Breast epithelium (tissue), 4 donors: ENCODE data around the gene PYGB. TPM values are rescaled to one million over a fixed set of nuclear protein-coding genes. Genes with fewer than 3 reads are reported as not detected.
A peak's percentile ranks its signal among the peaks of the same experiment; 100 is the strongest.

ENCODE experiments used
- DNase-seq, 2 donors: peaks; one replicate each; pipeline ENCODE4 v3.0.0-alpha.2; 2019; ENCODE audit warnings: low spot score in 2 of 2
- H3K27ac ChIP-seq, 2 donors: fragments of 200-600 bp; sonication (generic) in 1 of 2; one replicate each; pipeline ENCODE4 v1.5.1; 2016 to 2019; ENCODE audit warnings: mild to moderate bottlenecking in 1 of 2
- H3K27me3 ChIP-seq, 2 donors: fragments of 200-600 bp; sonication (generic) in 1 of 2; one replicate each; pipeline versions ENCODE4 v1.5.1 to v1.6.0; 2017 to 2019; ENCODE audit warnings: control low read depth in 1 of 2, mild to moderate bottlenecking in 1 of 2
- H3K36me3 ChIP-seq: fragments of 200-600 bp; one replicate; pipeline ENCODE4 v1.5.1; 2019
- H3K4me1 ChIP-seq, 2 donors: fragments of 200-600 bp; sonication (generic); one replicate each; pipeline ENCODE4 v1.5.1; 2016 to 2019; ENCODE audit warnings: control low read depth in 1 of 2
- H3K4me3 ChIP-seq, 3 donors: fragments of 200-600 bp; sonication (generic); 1 replicate in 2 of 3; 2 replicates in 1 of 3; pipeline ENCODE4 v1.5.1; 2016 to 2019; ENCODE audit warnings: mild to moderate bottlenecking in 3 of 3, moderate library complexity in 2 of 3
- H3K9me3 ChIP-seq, 2 donors: fragments of 200-600 bp; sonication (generic) in 1 of 2; one replicate each; pipeline ENCODE4 v1.5.1; 2016 to 2019; ENCODE audit warnings: control low read depth in 1 of 2
- CTCF ChIP-seq, 3 donors: fragments of 450-650 bp; IDR thresholded peaks; one replicate each; pipeline ENCODE4 v1.5.1; 2016 to 2017; ENCODE audit warnings: antibody characterized with exemption in 3 of 3, mild to moderate bottlenecking in 3 of 3, moderate library complexity in 3 of 3
- POLR2A ChIP-seq: fragments of 450-650 bp; IDR thresholded peaks from one replicate; pipeline ENCODE4 v1.6.1; 2016; ENCODE audit warnings: antibody characterized with exemption, mild to moderate bottlenecking, moderate library complexity
- POLR2AphosphoS5 ChIP-seq, 3 donors: sonication (generic); formaldehyde crosslinking; IDR thresholded peaks; one replicate each; pipeline ENCODE4 v1.6.1; 2017; ENCODE audit warnings: antibody characterized with exemption in 3 of 3
- intact Hi-C: fragments of 100-400 bp; cut with DNase I; formaldehyde crosslinking; loops from one replicate; pipeline ENCODE4 v1.15.1; 2023; ENCODE audit warnings: low total_unique reads
- total RNA-seq, 3 donors: library from RNA; depleted of rRNA; stranded (reverse); fragments of >200 nt; gene quantifications; one replicate each; pipeline ENCODE4 v1.1.0, GENCODE V29; 2016

PYGB gene
- total RNA-seq, 3 donors from 2014 or later: 95.7 to 128 (median 121) TPM

GRCh38 chr20:25254571-25254970 is 6.7 kb downstream of the PYGB start:
- TF ChIP-seq CTCF (IDR thresholded peaks at IDR 0.05) (no peak), POLR2AphosphoS5 (IDR thresholded peaks at IDR 0.05) (no peak), POLR2A (no peak)
- intact Hi-C loops: no loop called here
- Histone ChIP-seq H3K36me3 (no peaks in the 10 kb centered on the region), H3K27me3 (no peaks in the 10 kb centered on the region), H3K4me1 (no peaks in the 10 kb centered on the region), H3K4me3 (no peak overlapping the region), H3K9me3 (no peaks in the 10 kb centered on the region), H3K27ac (peak overlapping the region in 1 of 2 donors; percentile 87)
- no peak for DNase-seq

GRCh38 chr20:25254986-25255680 is 7.2 kb downstream of the PYGB start:
- H3K36me3 ChIP-seq: no peaks in the 10 kb centered on the region
- peak; percentile 79 to 82 for DNase-seq
- no peaks in the 10 kb centered on the region for H3K9me3 ChIP-seq
- H3K27me3 ChIP-seq: no peaks in the 10 kb centered on the region
- no peak overlapping the region for H3K4me3 ChIP-seq
- no peak for TF ChIP-seq POLR2A
- peak in 1 of 3 donors; percentile 61 for TF ChIP-seq POLR2AphosphoS5 (IDR thresholded peaks at IDR 0.05)
- intact Hi-C loops: no loop called here
- H3K27ac ChIP-seq: peak overlapping the region; percentile 74 to 87
- H3K4me1 ChIP-seq: no peaks in the 10 kb centered on the region

GRCh38 chr20:25256226-25256859 is 8.5 kb downstream of the PYGB start:
- intact Hi-C loops: no loop called here
- peak in 1 of 2 donors; percentile 23 for DNase-seq
- H3K9me3 ChIP-seq: no peaks in the 10 kb centered on the region
- H3K4me3 ChIP-seq: no peak overlapping the region
- H3K27me3 ChIP-seq: no peaks in the 10 kb centered on the region
- no peaks in the 10 kb centered on the region for H3K36me3 ChIP-seq
- peak overlapping the region in 1 of 2 donors; percentile 87 for H3K27ac ChIP-seq
- no peak for TF ChIP-seq CTCF (IDR thresholded peaks at IDR 0.05)
- no peak for TF ChIP-seq POLR2AphosphoS5 (IDR thresholded peaks at IDR 0.05)
- TF ChIP-seq POLR2A: no peak
- no peaks in the 10 kb centered on the region for H3K4me1 ChIP-seq

GRCh38 chr20:25257130-25257529 is 9.2 kb downstream of the PYGB start:
- H3K36me3 ChIP-seq: no peaks in the 10 kb centered on the region
- H3K27me3 ChIP-seq: no peaks in the 10 kb centered on the region
- DNase-seq: peak in 1 of 2 donors; percentile 11
- H3K4me1 ChIP-seq: no peaks in the 10 kb centered on the region
- H3K27ac ChIP-seq: peak overlapping the region in 1 of 2 donors; percentile 36
- no peak overlapping the region for H3K4me3 ChIP-seq
- H3K9me3 ChIP-seq: no peaks in the 10 kb centered on the region
- TF ChIP-seq CTCF (IDR thresholded peaks at IDR 0.05) (no peak), POLR2A (no peak), POLR2AphosphoS5 (IDR thresholded peaks at IDR 0.05) (no peak)
- intact Hi-C loops: no loop called here

- DNase-seq: peak in 1 of 2 donors; percentile 10
- peak overlapping the region in 1 of 3 donors; percentile 5 for H3K4me3 ChIP-seq
- H3K4me1 ChIP-seq: no peaks in the 10 kb centered on the region
- no peak for TF ChIP-seq CTCF (IDR thresholded peaks at IDR 0.05)
- TF ChIP-seq POLR2A: no peak
- TF ChIP-seq POLR2AphosphoS5 (IDR thresholded peaks at IDR 0.05): no peak
- H3K27me3 ChIP-seq: no peaks in the 10 kb centered on the region
- intact Hi-C loops: no loop called here
- peak overlapping the region in 1 of 2 donors; percentile 9 for H3K27ac ChIP-seq
- H3K36me3 ChIP-seq: no peaks in the 10 kb centered on the region
- no peaks in the 10 kb centered on the region for H3K9me3 ChIP-seq
Measured at GRCh38 chr20:25257756-25258475, 10.0 kb downstream of the PYGB start.
